ENCODE data around the gene DHODH. TPM values are rescaled to one million over a fixed set of nuclear protein-coding genes. Genes with fewer than 3 reads are reported as not detected.

Gene DHODH
- total and polyA plus RNA-seq, 10 of the 15 experiments (the other 5 are each of a cell fraction or from before 2014, with no cell fraction given) = 3.4 to 23.3 (median 13.2) TPM

GRCh38 chr16:72027669-72028378, 19.3 kb downstream of the DHODH start:
- TF ChIP-seq TCF7 (IDR thresholded peaks at IDR 0.05; ENCODE audit: borderline replicate concordance) (no peak), BRCA1 (IDR thresholded peaks at IDR 0.05; ENCODE audit: low read depth, low read length) (no peak), ZBTB33 (IDR thresholded peaks at IDR 0.05) (no peak)
- H4K20me1 ChIP-seq (ENCODE audit: control insufficient read depth, insufficient read depth) = no peaks in the 10 kb centered on the region
- H3K4me3 ChIP-seq = no peak overlapping the region
- H3K9me3 ChIP-seq (replicated peaks; ENCODE audit: control insufficient read depth, insufficient read depth, low read length) = no peaks in the 10 kb centered on the region
- no peak for DNase-seq (ENCODE audit: low read depth, low spot score)
- no peaks in the 10 kb centered on the region for H3K79me2 ChIP-seq (ENCODE audit: control insufficient read depth, insufficient read depth, low read length)
- intact Hi-C loops (cut with micrococcal nuclease; ENCODE audit: unreplicated experiment) = no loop called here
- RAD21 ChIA-PET (ENCODE audit: unreplicated experiment) = no interaction called here
- no peak overlapping the region for H2AFZ ChIP-seq (ENCODE audit: control insufficient read depth, low read depth, low read length)
- CTCF ChIA-PET = no interaction called here
- peaks cover 5 to 8% of the 10 kb centered on the region in 2 experiments; a peak in 3 of 4 replicates for H3K36me3 ChIP-seq (ENCODE audit: control insufficient read depth in 2 of 2, insufficient read depth in 2 of 2, low read length in 1 of 2)
- H3K27me3 ChIP-seq (replicated peaks in 1 of 2; ENCODE audit: control insufficient read depth in 2 of 2, insufficient read depth in 2 of 2, low read length in 1 of 2) = no peaks in the 10 kb centered on the region
- no peak overlapping the region for H3K9ac ChIP-seq (ENCODE audit: control insufficient read depth, insufficient read depth, low read length)
- H3K4me2 ChIP-seq (ENCODE audit: control insufficient read depth, insufficient read depth) = no peak overlapping the region
- WGBS (ENCODE audit: insufficient coverage, insufficient replicate concordance, low lambda C conversion rate, missing lambda C conversion rate) = 96% methylated on average over 6 of the region's 6 CpGs
- no peaks in the 10 kb centered on the region for H3K4me1 ChIP-seq (ENCODE audit: control insufficient read depth, insufficient read depth, low read length)
- POLR2A ChIA-PET = no interaction called here
- in situ Hi-C loops (cut with MboI) = no loop called here
- BruUV-seq (replicated peaks) = no TSS peak
- SMC1A ChIA-PET (ENCODE audit: uncharacterized antibody, unreplicated experiment) = no interaction called here
- ATAC-seq = no peak
- no peak overlapping the region for H3K27ac ChIP-seq (ENCODE audit: control insufficient read depth, insufficient read depth)
- no peak for FAIRE-seq

- H3K4me3 ChIP-seq = no peak overlapping the region
- H3K36me3 ChIP-seq (ENCODE audit: control insufficient read depth in 2 of 2, insufficient read depth in 2 of 2, low read length in 1 of 2) = peaks cover 1 to 4% of the 10 kb centered on the region in 2 experiments; a peak in 3 of 4 replicates
- no peak overlapping the region for H3K27ac ChIP-seq (ENCODE audit: control insufficient read depth, insufficient read depth)
- H3K9me3 ChIP-seq (replicated peaks; ENCODE audit: control insufficient read depth, insufficient read depth, low read length) = no peaks in the 10 kb centered on the region
- in situ Hi-C loops (cut with MboI) = no loop called here
- FAIRE-seq (no peak), DNase-seq (ENCODE audit: low read depth, low spot score) (no peak), ATAC-seq (no peak)
- H4K20me1 ChIP-seq (ENCODE audit: control insufficient read depth, insufficient read depth) = no peaks in the 10 kb centered on the region
- no peaks in the 10 kb centered on the region for H3K4me1 ChIP-seq (ENCODE audit: control insufficient read depth, insufficient read depth, low read length)
- H3K27me3 ChIP-seq (replicated peaks in 1 of 2; ENCODE audit: control insufficient read depth in 2 of 2, insufficient read depth in 2 of 2, low read length in 1 of 2) = no peaks in the 10 kb centered on the region
- H2AFZ ChIP-seq (ENCODE audit: control insufficient read depth, low read depth, low read length) = no peak overlapping the region
- RAD21 ChIA-PET (ENCODE audit: unreplicated experiment) = no interaction called here
- no peak overlapping the region for H3K4me2 ChIP-seq (ENCODE audit: control insufficient read depth, insufficient read depth)
- intact Hi-C loops (cut with micrococcal nuclease; ENCODE audit: unreplicated experiment) = no loop called here
- SMC1A ChIA-PET (ENCODE audit: uncharacterized antibody, unreplicated experiment) = no interaction called here
- CTCF ChIA-PET = no interaction called here
- WGBS (ENCODE audit: insufficient coverage, insufficient replicate concordance, low lambda C conversion rate, missing lambda C conversion rate) = 62% methylated on average over 7 of the region's 7 CpGs
- no peaks in the 10 kb centered on the region for H3K79me2 ChIP-seq (ENCODE audit: control insufficient read depth, insufficient read depth, low read length)
- H3K9ac ChIP-seq (ENCODE audit: control insufficient read depth, insufficient read depth, low read length) = no peak overlapping the region
- POLR2A ChIA-PET = no interaction called here
- BruUV-seq (replicated peaks) = no TSS peak
- no peak for TF ChIP-seq KAT2A (conservative IDR thresholded peaks at IDR 0.05; ENCODE audit: control insufficient read depth, low read depth, low read length)
These were observed 21.2 kb downstream of the DHODH start for GRCh38 chr16:72029567-72030271.

Data from GM12878 (cell line).